Effector memory CD4-positive, alpha-beta T cell (primary cell): Measurements from ENCODE around the gene SORCS1.

Experiments
- DNase-seq, 3 donors: peaks; one replicate each; pipeline ENCODE4 v3.0.0-alpha.2; 2020
- H3K27ac ChIP-seq: 2 replicates; pipeline ENCODE4 v1.7.0; 2013; ENCODE audit warnings: mild to moderate bottlenecking, low read length, moderate library complexity; ENCODE audit not compliant: insufficient read depth, poor library complexity, severe bottlenecking
- H3K27me3 ChIP-seq: replicated peaks from 2 replicates; pipeline ENCODE4 v1.7.0; 2013; ENCODE audit warnings: mild to moderate bottlenecking, low read length; ENCODE audit not compliant: insufficient read depth, control insufficient read depth, poor library complexity, severe bottlenecking
- H3K36me3 ChIP-seq: 2 replicates; pipeline ENCODE4 v1.7.0; 2013; ENCODE audit warnings: mild to moderate bottlenecking, low read length, moderate library complexity; ENCODE audit not compliant: control insufficient read depth, insufficient read depth
- H3K4me1 ChIP-seq: 2 replicates; pipeline ENCODE4 v1.7.0; 2013; ENCODE audit warnings: low read length, mild to moderate bottlenecking; ENCODE audit not compliant: control insufficient read depth, insufficient read depth, poor library complexity, severe bottlenecking
- H3K4me3 ChIP-seq: 2 replicates; pipeline ENCODE4 v1.7.0; 2013; ENCODE audit warnings: low read length, low read depth, mild to moderate bottlenecking; ENCODE audit not compliant: insufficient read depth, poor library complexity, severe bottlenecking
- H3K9me3 ChIP-seq: 2 replicates; pipeline ENCODE4 v1.7.0; 2013; ENCODE audit warnings: mild to moderate bottlenecking, low read length, moderate library complexity; ENCODE audit not compliant: control insufficient read depth

The SORCS1 gene

GRCh38 chr10:106573106-106573505 lies 591.4 kb downstream of the SORCS1 start:
- H3K9me3 ChIP-seq, result no peaks in the 10 kb centered on the region
- H3K4me3 ChIP-seq, result no peak overlapping the region
- H3K27ac ChIP-seq, result no peak overlapping the region
- no peaks in the 10 kb centered on the region for H3K27me3 ChIP-seq
- H3K4me1 ChIP-seq, result no peaks in the 10 kb centered on the region
- no peaks in the 10 kb centered on the region for H3K36me3 ChIP-seq
- no peak for DNase-seq

GRCh38 chr10:106571192-106571946 lies 593.1 kb downstream of the SORCS1 start:
- Histone ChIP-seq H3K27me3 (no peaks in the 10 kb centered on the region), H3K4me1 (no peaks in the 10 kb centered on the region), H3K36me3 (no peaks in the 10 kb centered on the region), H3K27ac (no peak overlapping the region), H3K4me3 (no peak overlapping the region), H3K9me3 (no peaks in the 10 kb centered on the region)
- DNase-seq, result no peak

GRCh38 chr10:106570268-106570667 lies 594.2 kb downstream of the SORCS1 start:
- Histone ChIP-seq H3K9me3 (no peaks in the 10 kb centered on the region), H3K4me3 (no peak overlapping the region), H3K36me3 (no peaks in the 10 kb centered on the region), H3K4me1 (no peaks in the 10 kb centered on the region), H3K27ac (no peak overlapping the region), H3K27me3 (no peaks in the 10 kb centered on the region)
- DNase-seq, result no peak

GRCh38 chr10:106567629-106568028 lies 596.9 kb downstream of the SORCS1 start:
- no peak overlapping the region for H3K4me3 ChIP-seq
- H3K4me1 ChIP-seq, result no peaks in the 10 kb centered on the region
- no peak for DNase-seq
- no peaks in the 10 kb centered on the region for H3K36me3 ChIP-seq
- no peak overlapping the region for H3K27ac ChIP-seq
- no peaks in the 10 kb centered on the region for H3K9me3 ChIP-seq
- no peaks in the 10 kb centered on the region for H3K27me3 ChIP-seq

- Histone ChIP-seq H3K27me3 (no peaks in the 10 kb centered on the region), H3K36me3 (no peaks in the 10 kb centered on the region), H3K9me3 (no peaks in the 10 kb centered on the region), H3K4me3 (no peak overlapping the region), H3K4me1 (no peaks in the 10 kb centered on the region), H3K27ac (no peak overlapping the region)
- DNase-seq, result no peak
Measured at GRCh38 chr10:106566873-106567272, 597.6 kb downstream of the SORCS1 start.

- Histone ChIP-seq H3K27me3 (no peaks in the 10 kb centered on the region), H3K27ac (no peak overlapping the region), H3K36me3 (no peaks in the 10 kb centered on the region), H3K9me3 (no peaks in the 10 kb centered on the region), H3K4me1 (no peaks in the 10 kb centered on the region), H3K4me3 (no peak overlapping the region)
- DNase-seq, result no peak
Measured at GRCh38 chr10:106565546-106565945, 599.0 kb downstream of the SORCS1 start.

GRCh38 chr10:106563384-106563783 lies 601.1 kb downstream of the SORCS1 start:
- H3K9me3 ChIP-seq, result no peaks in the 10 kb centered on the region
- DNase-seq, result no peak
- H3K4me3 ChIP-seq, result no peak overlapping the region
- no peak overlapping the region for H3K27ac ChIP-seq
- no peaks in the 10 kb centered on the region for H3K4me1 ChIP-seq
- no peaks in the 10 kb centered on the region for H3K36me3 ChIP-seq
- H3K27me3 ChIP-seq, result no peaks in the 10 kb centered on the region

GRCh38 chr10:106560925-106561640 lies 603.4 kb downstream of the SORCS1 start:
- Histone ChIP-seq H3K4me1 (no peaks in the 10 kb centered on the region), H3K36me3 (no peaks in the 10 kb centered on the region), H3K9me3 (no peaks in the 10 kb centered on the region), H3K27me3 (no peaks in the 10 kb centered on the region), H3K4me3 (no peak overlapping the region), H3K27ac (no peak overlapping the region)
- no peak for DNase-seq

- Histone ChIP-seq H3K4me1 (no peaks in the 10 kb centered on the region), H3K27me3 (no peaks in the 10 kb centered on the region), H3K36me3 (no peaks in the 10 kb centered on the region), H3K9me3 (no peaks in the 10 kb centered on the region), H3K4me3 (no peak overlapping the region), H3K27ac (no peak overlapping the region)
- DNase-seq, result no peak
Measured at GRCh38 chr10:106559442-106559841, 605.1 kb downstream of the SORCS1 start.

GRCh38 chr10:106557951-106558733 lies 606.4 kb downstream of the SORCS1 start:
- Histone ChIP-seq H3K27me3 (no peaks in the 10 kb centered on the region), H3K36me3 (no peaks in the 10 kb centered on the region), H3K9me3 (no peaks in the 10 kb centered on the region), H3K27ac (no peak overlapping the region), H3K4me3 (no peak overlapping the region), H3K4me1 (no peaks in the 10 kb centered on the region)
- DNase-seq, result no peak
